ENCODE measurements around the gene TSEN34. TPM values are rescaled to one million over a fixed set of nuclear protein-coding genes. Genes with fewer than 3 reads are reported as not detected.
"Not testable (repeated sequence)": the region's sequence is repeated elsewhere in the genome, so short reads cannot be mapped to it uniquely, and the experiment has no call there.

The TSEN34 gene
- total RNA-seq, 1 donor from 2014 or later: 47.9 TPM

- peak; percentile 64 for FAIRE-seq
- H3K36me3 ChIP-seq (ENCODE audit: control insufficient read depth, insufficient read depth, low read length); H3K4me3 ChIP-seq (ENCODE audit: low read depth, low read length); DNase-seq (ENCODE audit: low read depth); H3K27me3 ChIP-seq (ENCODE audit: control insufficient read depth, insufficient read depth, low read length): not testable (repeated sequence)
Observed at GRCh38 chr19:54223277-54223936, 32.3 kb downstream of the TSEN34 start.

- H3K36me3 ChIP-seq (ENCODE audit: control insufficient read depth, insufficient read depth, low read length); DNase-seq (ENCODE audit: low read depth); FAIRE-seq; H3K4me3 ChIP-seq (ENCODE audit: low read depth, low read length); H3K27me3 ChIP-seq (ENCODE audit: control insufficient read depth, insufficient read depth, low read length): not testable (repeated sequence)
Observed at GRCh38 chr19:54223937-54224281, 32.8 kb downstream of the TSEN34 start.

GRCh38 chr19:54224619-54225018 is 33.5 kb downstream of the TSEN34 start:
- H3K4me3 ChIP-seq (ENCODE audit: low read depth, low read length); DNase-seq (ENCODE audit: low read depth); H3K36me3 ChIP-seq (ENCODE audit: control insufficient read depth, insufficient read depth, low read length); FAIRE-seq; H3K27me3 ChIP-seq (ENCODE audit: control insufficient read depth, insufficient read depth, low read length): not testable (repeated sequence)

- Histone ChIP-seq H3K36me3 (ENCODE audit: control insufficient read depth, insufficient read depth, low read length) (no peaks in the 10 kb centered on the region), H3K27me3 (ENCODE audit: control insufficient read depth, insufficient read depth, low read length) (no peaks in the 10 kb centered on the region), H3K4me3 (ENCODE audit: low read depth, low read length) (no peak overlapping the region)
- TF ChIP-seq CTCF (IDR thresholded peaks at IDR 0.05; ENCODE audit: insufficient read depth, low read length, severe bottlenecking): no peak
- FAIRE-seq (no peak), DNase-seq (ENCODE audit: low read depth) (no peak)
Observed at GRCh38 chr19:54229146-54229545, 38.0 kb downstream of the TSEN34 start.

- no peak overlapping the region for H3K4me3 ChIP-seq (ENCODE audit: low read depth, low read length)
- TF ChIP-seq CTCF (IDR thresholded peaks at IDR 0.05; ENCODE audit: insufficient read depth, low read length, severe bottlenecking): no peak
- no peaks in the 10 kb centered on the region for H3K27me3 ChIP-seq (ENCODE audit: control insufficient read depth, insufficient read depth, low read length)
- H3K36me3 ChIP-seq (ENCODE audit: control insufficient read depth, insufficient read depth, low read length): no peaks in the 10 kb centered on the region
- no peak for DNase-seq (ENCODE audit: low read depth)
- no peak for FAIRE-seq
Observed at GRCh38 chr19:54230031-54230430, 38.9 kb downstream of the TSEN34 start.

- H3K4me3 ChIP-seq (ENCODE audit: low read depth, low read length): no peak overlapping the region
- DNase-seq (ENCODE audit: low read depth) (peak; percentile 44), FAIRE-seq (no peak)
- TF ChIP-seq CTCF (IDR thresholded peaks at IDR 0.05; ENCODE audit: insufficient read depth, low read length, severe bottlenecking): peak; percentile 96
- H3K36me3 ChIP-seq (ENCODE audit: control insufficient read depth, insufficient read depth, low read length): no peaks in the 10 kb centered on the region
- H3K27me3 ChIP-seq (ENCODE audit: control insufficient read depth, insufficient read depth, low read length): no peaks in the 10 kb centered on the region
Observed at GRCh38 chr19:54231077-54231931, 40.2 kb downstream of the TSEN34 start.

- no peak for DNase-seq (ENCODE audit: low read depth)
- no peak for TF ChIP-seq CTCF (IDR thresholded peaks at IDR 0.05; ENCODE audit: insufficient read depth, low read length, severe bottlenecking)
- Histone ChIP-seq H3K36me3 (ENCODE audit: control insufficient read depth, insufficient read depth, low read length) (no peaks in the 10 kb centered on the region), H3K27me3 (ENCODE audit: control insufficient read depth, insufficient read depth, low read length) (no peaks in the 10 kb centered on the region), H3K4me3 (ENCODE audit: low read depth, low read length) (no peak overlapping the region)
- FAIRE-seq: no peak
Observed at GRCh38 chr19:54233941-54234340, 42.8 kb downstream of the TSEN34 start.

GRCh38 chr19:54239491-54240371 is 48.6 kb downstream of the TSEN34 start:
- not testable (repeated sequence) for H3K4me3 ChIP-seq (ENCODE audit: low read depth, low read length); H3K36me3 ChIP-seq (ENCODE audit: control insufficient read depth, insufficient read depth, low read length); FAIRE-seq; H3K27me3 ChIP-seq (ENCODE audit: control insufficient read depth, insufficient read depth, low read length); DNase-seq (ENCODE audit: low read depth)

GRCh38 chr19:54240372-54241336 is 49.5 kb downstream of the TSEN34 start:
- not testable (repeated sequence) for FAIRE-seq; H3K36me3 ChIP-seq (ENCODE audit: control insufficient read depth, insufficient read depth, low read length); H3K27me3 ChIP-seq (ENCODE audit: control insufficient read depth, insufficient read depth, low read length); H3K4me3 ChIP-seq (ENCODE audit: low read depth, low read length); DNase-seq (ENCODE audit: low read depth)
